Measurements from ENCODE around the gene CCPG1.

CCPG1 gene

DNA sequence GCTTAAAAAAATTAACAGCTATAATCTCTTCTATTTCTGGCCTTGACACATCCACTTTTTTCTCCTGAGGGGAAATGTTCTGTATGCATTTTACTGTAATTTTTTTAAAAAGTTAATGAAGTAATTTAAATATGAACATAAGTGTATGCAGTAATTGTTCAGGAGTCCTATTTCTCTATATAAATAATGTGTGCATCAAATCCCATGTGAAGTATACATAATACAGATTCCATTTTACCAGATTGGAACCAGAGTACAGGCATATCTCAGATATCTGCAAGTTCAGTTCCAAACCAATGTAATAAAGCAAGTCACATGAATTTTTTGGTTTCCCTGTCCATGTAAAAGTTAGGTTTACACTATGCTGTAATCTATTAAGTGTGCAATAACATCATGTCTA, 26.6 kb downstream of the CCPG1 start:
- no peak for DNase-seq (ENCODE audit: low read depth in 2 of 2)

DNA sequence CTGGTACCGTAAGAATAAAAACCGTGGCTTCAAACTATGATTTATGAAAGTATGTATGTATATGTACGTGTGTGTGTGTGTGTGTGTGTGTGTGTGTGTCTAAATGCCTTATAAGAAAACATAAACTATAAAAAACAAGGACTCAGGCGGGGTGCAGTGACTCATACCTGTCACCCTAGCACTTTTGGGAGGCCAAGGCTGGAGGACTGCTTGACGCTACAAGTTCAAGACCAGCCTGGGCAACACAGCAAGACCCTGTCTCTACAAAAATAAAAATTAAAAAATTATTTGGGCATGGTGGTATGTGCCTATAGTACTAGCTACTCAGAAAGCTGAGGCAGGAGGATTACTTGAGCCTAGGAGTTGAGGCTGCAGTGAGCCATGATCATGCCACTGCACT, 29.1 kb downstream of the CCPG1 start:
- DNase-seq (ENCODE audit: low read depth in 2 of 2) = no peak

DNA sequence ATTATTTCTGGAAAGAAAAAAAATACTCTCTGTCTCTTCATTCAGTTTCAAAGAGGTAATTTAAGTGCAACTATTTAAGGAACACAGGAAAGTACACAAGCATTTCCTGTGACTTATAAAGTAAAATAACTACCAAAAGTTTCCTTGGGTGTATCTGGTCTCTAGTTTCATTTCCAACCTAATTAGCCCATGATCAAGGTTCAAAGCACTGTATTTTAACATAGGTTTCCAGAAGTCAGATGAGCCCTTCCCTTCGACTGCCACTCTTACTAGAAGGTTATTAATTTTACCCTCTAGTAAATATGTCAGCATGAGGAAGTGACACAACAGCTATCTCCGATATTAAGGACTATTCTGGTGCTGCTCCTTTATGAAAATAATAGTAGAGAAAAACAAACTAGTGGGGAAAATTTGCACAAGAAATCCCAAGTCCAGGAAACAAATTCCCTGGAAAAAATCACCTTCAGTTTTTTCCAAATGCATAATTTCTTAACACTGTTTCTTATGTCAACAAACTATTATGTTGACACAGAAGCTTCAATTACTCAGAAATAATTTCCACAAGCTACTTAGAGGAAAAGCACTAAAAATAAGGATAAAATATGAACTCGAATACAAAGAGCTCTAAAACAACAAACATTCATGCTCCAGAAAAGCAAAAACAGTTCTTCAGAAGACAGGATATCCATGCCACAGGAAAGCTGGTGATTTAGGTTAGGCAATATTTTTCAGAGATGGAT, 35.3 kb downstream of the CCPG1 start:
- no peak for DNase-seq (ENCODE audit: low read depth in 2 of 2)

DNA sequence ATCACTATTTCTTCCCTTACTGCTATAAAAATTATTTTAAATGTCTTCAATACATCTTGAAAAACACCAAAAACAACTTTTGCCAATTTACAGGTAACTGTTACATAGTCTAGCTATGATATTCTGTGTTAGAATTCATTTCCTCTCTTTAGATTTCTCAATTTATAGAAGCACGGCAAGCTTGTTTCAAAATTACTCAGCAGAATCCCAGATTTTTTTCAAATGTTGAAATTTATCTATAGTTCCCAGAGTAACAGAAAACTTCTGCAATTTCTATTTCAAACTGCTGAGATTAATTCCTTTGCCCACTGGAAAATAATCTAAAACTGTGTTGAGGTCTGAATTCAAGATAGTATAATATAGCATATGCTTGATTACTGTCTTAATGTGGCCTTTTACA, 41.2 kb downstream of the CCPG1 start:
- no peak for DNase-seq (ENCODE audit: low read depth in 2 of 2)

DNA sequence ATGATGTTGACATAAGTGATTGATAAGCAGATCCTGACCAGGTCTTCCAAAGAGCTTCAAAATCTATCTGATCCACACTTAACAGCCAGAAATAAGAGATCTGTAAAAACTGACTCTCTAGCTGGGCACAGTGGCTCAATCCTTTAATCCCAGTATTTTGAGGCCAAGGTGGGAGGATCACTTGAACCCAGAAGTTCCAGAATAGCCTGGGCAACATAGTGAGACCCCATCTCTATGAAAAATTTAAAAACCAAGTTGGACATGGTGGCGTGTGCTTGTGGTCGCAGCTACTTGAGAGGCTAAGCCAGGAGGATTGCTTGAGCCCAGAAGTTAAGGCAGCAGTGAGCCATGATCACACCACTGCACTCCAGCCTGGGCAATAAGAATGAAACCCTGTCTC, 45.5 kb downstream of the CCPG1 start:
- no peak for DNase-seq (ENCODE audit: low read depth in 2 of 2)

DNA sequence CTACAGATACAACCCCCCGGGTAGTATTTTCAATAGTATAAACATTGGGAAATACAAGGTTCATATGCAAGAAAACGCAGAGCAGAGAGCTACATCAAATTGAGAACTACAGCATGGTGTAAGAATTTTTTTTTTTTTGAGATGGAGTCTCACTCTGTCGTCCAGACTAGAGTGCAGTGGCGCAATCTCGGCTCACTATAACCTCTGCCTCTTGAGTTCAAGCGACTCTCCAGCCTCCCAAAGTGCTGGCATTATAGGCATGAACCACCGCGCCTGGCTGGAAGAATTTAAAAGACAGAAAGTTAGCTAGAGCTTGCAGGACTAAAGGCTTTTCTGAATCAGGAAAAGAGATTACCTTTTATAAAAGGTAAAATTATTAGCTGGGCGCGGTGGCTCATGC, 47.1 kb downstream of the CCPG1 start:
- DNase-seq (ENCODE audit: low read depth in 2 of 2) = no peak

DNA sequence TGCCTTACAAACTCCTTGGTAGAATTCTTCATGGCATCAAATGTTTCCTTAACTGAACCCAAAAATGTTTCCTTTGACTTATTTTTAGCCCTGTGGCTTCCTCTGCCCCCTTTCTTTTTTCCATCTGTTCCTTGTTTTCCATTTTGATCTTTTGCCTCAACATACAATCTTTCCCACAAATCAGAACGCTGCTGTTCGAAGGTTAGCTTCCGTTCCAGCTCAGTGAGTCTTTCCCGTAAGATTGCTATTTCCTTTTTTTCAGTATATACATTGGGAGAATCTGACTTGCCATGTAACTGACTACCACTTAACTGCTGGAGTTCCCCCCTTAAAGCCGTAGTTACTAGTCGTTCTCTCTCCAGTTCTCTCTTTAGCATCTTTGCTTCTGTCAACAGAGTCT, 47.9 kb downstream of the CCPG1 start:
- DNase-seq (ENCODE audit: low read depth in 2 of 2) = no peak

DNA sequence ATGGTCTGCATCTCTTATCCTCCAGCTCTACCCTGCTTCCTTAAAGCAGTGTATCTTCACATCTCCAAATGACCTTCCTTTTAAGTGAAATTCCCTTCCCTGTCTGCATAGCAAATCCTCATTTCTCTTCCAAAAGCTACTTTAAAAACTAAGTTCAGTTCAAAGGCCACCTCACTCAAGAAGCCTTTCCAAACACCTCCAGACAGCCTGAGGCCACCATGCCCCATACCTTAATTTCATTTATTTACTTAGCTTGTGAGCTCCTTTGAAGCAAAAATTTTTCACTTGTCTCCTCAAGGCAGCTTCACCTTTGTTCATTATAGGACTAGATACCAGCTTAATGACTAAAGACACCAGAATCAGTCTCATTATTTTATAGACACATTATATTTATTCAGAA, 49.7 kb downstream of the CCPG1 start:
- no peak for DNase-seq (ENCODE audit: low read depth in 2 of 2)

DNA sequence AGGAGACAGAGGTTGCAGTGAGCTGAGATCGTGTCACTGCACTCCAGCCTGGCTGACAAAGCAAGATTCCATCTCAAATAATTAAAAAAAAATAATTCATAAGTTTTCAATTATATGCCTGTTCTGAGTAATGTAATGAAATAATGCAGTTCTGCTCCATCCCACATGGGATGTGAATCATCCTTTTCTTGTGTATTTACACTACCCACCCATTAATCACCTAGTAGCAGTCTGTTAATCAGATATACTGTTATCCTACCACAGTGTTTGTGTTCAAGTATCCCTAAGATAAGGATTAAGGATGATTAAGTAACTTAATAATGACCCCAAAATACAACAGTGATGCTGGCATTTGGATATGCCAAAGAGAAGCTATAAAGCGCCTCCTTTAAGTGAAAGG, 50.4 kb downstream of the CCPG1 start:
- no peak for DNase-seq (ENCODE audit: low read depth in 2 of 2)

DNA sequence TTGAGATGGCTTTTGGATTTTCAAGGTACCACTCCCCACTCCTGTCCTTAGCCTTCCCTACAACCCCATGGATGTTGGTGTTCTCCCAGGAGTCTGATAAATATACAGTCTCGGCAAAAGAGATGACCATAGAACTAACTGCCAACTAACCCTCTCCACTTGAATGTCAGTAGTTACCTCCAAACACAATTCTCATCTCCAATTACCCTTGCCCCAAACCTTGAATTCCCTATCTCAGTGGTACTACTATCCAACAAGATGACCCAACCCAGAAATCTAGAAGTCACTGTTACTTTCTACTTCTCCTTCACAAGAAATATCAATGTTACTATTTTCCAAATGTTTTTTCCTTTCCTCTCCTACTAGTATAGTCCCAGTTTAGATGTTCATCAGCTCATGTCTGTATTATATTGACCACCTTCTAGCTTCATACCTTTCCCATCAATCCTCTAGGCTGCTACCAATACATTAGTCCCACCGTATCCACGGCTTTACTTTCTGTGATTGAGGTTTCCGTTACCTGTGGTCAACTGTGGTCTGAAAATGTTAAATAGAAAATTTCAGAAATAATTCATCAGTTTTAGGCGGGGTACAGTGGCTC, 51.1 kb downstream of the CCPG1 start:
- no peak for DNase-seq (ENCODE audit: low read depth in 2 of 2)

DNA sequence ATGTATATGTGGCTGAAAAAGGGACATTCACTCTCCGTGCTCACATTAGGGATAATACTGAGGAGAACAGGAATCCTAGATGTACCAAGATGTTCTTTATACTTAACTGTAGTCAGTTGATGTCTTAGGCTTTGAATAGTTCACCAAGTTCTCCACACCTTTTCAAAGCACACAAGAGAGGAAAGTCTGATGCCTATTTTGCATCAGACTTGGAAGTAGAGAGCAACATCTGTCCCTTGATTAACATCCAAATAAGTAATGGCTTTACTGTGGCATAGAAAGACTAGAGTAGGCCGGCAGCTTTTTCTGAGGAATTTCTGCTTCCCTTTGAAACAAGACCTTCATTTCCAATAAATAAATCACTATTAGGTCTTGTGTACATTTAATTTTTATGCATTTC, 55.1 kb downstream of the CCPG1 start:
- no peak for DNase-seq (ENCODE audit: low read depth in 2 of 2)

DNA sequence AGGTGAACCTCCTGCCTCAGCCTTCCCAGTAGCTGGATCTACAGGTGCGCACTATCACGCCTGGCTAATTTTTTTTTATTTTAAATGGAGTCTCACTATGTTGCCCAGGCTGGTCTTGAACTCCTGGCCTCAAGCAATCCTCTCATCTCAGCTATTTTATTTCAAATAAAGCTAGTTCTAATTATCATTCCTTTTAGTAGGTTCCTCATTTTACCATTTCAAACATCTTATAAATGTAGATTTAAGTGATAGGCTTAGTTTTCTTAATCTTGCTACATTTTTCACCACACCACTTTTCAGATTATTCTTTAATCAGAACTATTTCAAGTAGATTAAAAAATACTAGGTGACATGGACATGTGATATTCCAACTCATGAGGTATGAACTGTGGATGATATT, 58.9 kb downstream of the CCPG1 start:
- DNase-seq (ENCODE audit: low read depth in 2 of 2) = no peak

DNA sequence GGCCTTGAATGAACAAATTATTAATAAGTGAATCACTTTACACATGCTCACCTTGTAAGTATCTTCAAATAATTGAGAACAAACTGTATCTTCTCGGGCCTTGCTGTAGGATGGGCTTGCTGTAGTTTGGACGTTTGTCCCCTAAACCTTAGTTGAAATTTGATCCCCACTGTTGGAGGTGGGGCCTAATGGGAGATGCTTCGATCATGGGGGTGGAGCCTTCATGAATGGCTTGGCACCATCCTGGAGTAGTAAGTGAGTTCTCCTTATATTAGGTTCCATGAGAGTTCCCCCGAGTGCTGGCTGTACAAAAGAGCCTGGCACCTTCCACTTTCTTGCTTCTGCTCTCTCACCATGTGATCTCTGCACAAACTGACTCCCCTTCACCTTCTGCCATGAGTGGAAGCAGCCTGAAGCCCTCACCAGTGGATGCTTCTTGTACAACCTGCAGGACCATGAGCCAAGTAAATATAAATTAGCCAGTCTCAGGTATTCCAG, 59.8 kb downstream of the CCPG1 start:
- no peak for DNase-seq (ENCODE audit: low read depth in 2 of 2)

DNA sequence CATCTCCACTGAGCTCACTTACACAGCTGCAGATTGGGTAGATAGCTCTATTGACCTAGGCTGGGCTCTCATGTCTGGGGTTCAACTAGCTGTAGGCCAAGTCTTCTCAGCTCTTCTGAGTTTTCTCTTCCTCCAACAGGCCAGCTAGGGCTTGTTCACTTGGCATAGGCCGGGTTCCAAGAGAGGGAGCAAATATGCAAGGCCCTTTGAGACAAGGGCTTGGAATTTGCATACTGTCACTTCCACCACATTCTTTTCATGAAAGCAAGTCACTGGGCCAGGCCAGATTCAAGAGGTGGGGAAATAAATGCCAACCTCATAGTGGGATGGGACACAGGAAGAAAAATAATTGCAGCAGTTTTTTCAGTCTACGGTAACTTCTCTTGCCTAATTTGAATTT, 64.0 kb downstream of the CCPG1 start:
- DNase-seq (ENCODE audit: low read depth in 2 of 2) = no peak

DNA sequence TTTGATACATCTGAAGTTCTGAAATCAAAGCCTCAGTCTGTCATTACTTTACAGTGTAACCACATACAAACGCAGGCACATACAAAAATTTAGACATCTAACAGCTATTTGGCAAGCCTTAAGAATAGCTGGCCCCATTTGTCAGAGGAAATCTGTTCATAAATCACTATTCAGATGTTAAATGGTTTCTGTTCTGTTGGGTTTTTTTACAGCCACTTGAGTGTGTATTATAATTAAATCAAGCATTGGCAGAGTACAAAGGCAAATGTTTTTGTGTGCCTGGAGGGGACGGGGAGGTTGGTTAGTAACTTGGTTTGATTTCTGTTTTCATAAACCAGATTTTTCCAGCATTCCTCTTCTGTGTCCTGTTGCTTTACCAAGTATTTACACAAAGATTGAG, 65.0 kb downstream of the CCPG1 start:
- DNase-seq (ENCODE audit: low read depth in 2 of 2) = no peak

DNA sequence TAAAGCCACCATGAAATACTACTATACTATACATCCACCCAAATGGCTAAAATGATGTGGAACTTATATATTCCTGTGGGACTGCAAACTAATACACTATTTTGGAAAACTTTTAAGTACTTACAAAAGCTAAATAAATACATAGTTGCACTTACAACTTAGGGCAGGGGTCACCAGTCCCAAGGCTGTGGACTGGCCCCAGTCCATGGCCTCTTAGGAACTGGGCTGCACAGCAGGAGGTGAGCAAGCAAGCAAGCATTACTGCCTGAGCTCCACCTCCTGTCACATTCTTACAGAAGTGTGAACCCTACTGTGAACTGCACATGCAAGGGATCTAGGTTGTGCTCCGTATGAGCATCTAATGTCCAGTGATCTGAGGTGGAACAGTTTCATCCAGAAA, 71.0 kb downstream of the CCPG1 start:
- no peak for DNase-seq (ENCODE audit: low read depth in 2 of 2)

DNA sequence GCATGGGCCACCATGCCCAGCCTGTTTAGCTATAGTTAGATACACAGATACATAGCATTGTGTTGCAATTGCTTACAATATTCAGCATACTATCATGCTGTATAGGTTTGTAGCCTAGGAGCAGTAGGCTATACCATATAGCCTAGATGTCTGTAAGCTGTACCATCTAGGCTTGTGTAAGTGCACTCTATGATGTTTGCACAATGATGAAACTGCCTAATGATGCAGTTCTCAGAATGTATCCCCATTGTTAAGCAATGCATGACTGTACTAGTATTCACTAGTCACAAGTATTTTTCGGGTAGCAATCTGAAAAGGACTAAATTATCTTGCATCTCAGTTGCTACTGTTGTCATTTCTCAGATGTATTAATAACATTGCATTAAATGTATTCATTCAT, 73.2 kb downstream of the CCPG1 start:
- no peak for DNase-seq (ENCODE audit: low read depth in 2 of 2)

DNA sequence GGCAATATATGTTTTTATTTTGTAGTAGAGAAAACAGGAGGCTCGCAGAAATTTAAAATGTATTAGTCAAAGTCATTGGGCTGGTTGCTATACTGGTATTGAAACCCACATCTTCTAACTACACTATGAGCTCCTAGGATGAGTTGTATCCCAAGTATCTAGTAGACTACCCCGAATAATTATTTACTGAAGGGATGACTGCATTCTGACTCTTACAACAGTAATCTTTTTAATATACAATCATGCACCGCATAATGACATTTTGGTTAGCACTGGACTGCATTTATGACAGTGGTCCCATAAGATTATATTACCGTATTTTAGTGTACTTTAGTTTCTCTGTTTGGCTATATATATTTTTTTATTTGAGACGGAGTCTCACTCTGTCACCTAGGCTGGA, 73.8 kb downstream of the CCPG1 start:
- no peak for DNase-seq (ENCODE audit: low read depth in 2 of 2)

DNA sequence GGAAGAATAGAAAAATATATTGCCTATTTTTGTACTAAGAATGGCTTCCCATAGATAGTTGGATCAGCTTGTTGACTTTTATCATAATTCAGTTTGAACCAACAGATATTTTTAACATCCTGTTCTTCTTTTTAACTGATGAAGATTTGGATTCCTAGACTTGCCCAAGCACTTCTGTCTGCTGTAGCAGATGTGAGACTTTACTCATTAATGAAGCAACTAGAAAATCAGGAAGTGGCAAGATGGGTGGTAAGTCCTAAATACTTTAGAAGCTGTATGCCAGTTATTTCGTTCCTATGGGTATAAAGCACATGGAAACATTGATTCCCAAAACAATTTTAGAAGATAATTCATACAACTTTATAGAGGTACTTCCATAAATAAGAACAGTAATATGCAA, 80.8 kb downstream of the CCPG1 start:
- DNase-seq (ENCODE audit: low read depth in 2 of 2) = no peak

DNA sequence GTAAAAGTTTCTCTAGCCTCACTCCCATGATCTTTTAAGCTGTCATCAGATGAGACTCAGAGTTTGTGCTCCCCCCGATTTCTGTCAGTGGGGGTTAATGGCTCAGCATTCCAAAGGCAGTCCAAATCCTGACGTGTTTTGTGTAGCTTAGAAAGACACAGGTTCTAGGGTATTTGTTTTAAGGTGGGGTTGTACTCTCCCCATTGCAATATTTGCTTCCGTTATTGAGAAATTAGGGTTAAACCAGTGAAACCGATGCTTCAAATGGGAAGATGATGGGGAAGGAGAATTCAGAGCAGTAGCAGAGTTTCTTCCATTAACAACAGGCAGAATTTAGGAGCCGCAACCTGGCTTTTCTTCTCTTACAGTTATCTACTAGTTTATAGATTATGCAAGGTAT, 85.7 kb downstream of the CCPG1 start:
- DNase-seq (ENCODE audit: low read depth in 2 of 2) = no peak

DNA sequence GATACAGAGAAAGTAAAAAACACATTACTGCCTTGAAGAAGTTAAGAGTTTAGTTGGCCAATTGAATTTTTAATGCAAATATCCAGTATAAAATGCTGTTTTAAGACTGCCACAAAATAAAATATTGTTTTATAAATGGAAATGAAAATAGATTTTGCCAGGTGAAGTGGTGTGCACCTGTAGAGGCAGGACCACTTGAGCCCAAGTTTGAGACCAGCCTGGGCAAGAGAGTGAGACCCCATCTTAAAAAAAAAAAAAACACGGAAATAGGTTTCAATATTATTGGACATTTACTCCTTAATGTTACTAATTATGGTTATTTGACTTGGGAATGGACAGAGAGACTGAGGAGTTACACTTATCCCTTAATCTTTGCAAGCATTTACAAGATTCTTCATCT, 87.2 kb downstream of the CCPG1 start:
- DNase-seq (ENCODE audit: low read depth in 2 of 2) = no peak

DNA sequence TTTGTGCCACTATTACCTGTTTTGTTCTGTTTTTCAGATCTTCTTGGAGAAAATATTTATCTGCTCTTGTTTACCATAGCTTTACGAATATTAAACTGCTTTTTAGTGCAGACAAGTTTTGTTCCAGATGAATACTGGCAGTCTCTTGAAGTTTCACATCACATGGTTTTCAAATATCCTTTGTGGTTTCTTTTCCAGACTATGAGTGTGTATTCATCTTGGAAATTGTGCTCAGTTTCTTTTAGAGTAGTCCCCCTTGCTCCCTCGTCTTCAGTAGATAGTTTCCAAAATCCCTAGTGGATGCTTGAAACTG, 88.0 kb downstream of the CCPG1 start:
- DNase-seq (ENCODE audit: low read depth in 2 of 2) = no peak

DNA sequence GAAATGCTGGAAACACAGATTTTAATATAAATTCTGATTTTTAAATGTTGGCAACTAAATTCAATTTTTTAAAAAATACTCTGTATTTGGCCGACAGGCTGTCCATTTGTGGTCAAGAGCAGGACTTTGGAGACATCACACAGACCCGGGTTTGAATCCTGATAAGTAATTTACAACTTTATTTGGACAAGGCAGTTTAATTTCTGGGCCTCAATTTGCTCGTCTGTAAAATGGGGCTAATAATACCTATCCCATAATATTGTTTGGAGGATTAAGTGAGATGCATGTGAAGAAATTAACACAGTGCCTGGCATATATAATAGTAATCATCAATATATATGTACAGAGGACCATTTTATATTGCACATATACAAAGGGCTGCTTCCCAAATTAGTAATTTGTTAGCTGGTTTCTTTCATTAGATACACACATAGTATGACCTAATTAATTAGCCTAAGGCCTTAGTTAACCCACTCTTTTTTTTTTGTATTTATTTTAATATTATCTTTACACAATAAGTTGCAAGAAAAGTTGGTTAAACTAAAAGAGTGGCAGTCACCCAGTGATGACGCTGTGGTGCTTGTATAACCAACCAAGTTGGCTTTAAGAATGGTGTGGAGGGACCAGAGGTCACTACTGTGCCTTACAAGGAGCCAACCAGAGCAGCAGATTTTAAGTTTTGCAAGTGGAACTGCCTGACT, 88.5 kb downstream of the CCPG1 start:
- no peak for DNase-seq (ENCODE audit: low read depth in 2 of 2)
